DND-41 (cell line): ENCODE measurements around the gene CHN2.

Source experiments
- ATAC-seq: fragments of 200-7000 bp; cut with Tn5 transposase; 3 replicates; pipeline ENCODE4 v1.9.1; 2021; ENCODE audit warnings: low read depth; ENCODE audit not compliant: insufficient read depth
- DNase-seq: peaks from one replicate; pipeline ENCODE4 v3.0.0-alpha.2; 2020
- H2AFZ ChIP-seq: 2 replicates; pipeline ENCODE4 v1.6.0; 2012; ENCODE audit warnings: low read depth, low read length
- H3K27ac ChIP-seq: 2 replicates; pipeline ENCODE4 v1.5.1; 2012; ENCODE audit warnings: low read length, inconsistent platforms
- H3K27me3 ChIP-seq: fragments of 200-600 bp; sonication (generic); 2 replicates; pipeline ENCODE4 v1.6.0; 2012; ENCODE audit warnings: low read length, mild to moderate bottlenecking, inconsistent platforms; ENCODE audit not compliant: insufficient read depth, poor library complexity
- H3K36me3 ChIP-seq: 2 replicates; pipeline ENCODE4 v1.5.1; 2012; ENCODE audit warnings: low read length, inconsistent platforms; ENCODE audit not compliant: insufficient read depth
- H3K4me1 ChIP-seq: 2 replicates; pipeline ENCODE4 v1.5.1; 2012; ENCODE audit warnings: mild to moderate bottlenecking, low read length; ENCODE audit not compliant: insufficient read depth
- H3K4me2 ChIP-seq: 2 replicates; pipeline ENCODE4 v1.6.0; 2012; ENCODE audit warnings: mild to moderate bottlenecking, moderate library complexity, low read length, inconsistent platforms; ENCODE audit not compliant: insufficient read depth
- H3K4me3 ChIP-seq, 2 experiments: fragments of 200-600 bp in 1 of 2; shearing (Covaris generic) in 1 of 2; 2 replicates each; pipeline ENCODE4 v1.5.1; 2012 to 2016; ENCODE audit warnings: inconsistent platforms in 2 of 2, low read length in 2 of 2, mild to moderate bottlenecking in 2 of 2, low read depth in 1 of 2, moderate library complexity in 1 of 2
- H3K79me2 ChIP-seq: 2 replicates; pipeline ENCODE4 v1.6.0; 2012; ENCODE audit warnings: low read length, inconsistent platforms; ENCODE audit not compliant: insufficient read depth
- H3K9ac ChIP-seq: 2 replicates; pipeline ENCODE4 v1.6.0; 2012; ENCODE audit warnings: low read depth, mild to moderate bottlenecking, inconsistent platforms, low read length, moderate library complexity
- H3K9me3 ChIP-seq: 2 replicates; pipeline ENCODE4 v1.5.1; 2012; ENCODE audit warnings: low read length, moderate library complexity, mild to moderate bottlenecking, inconsistent platforms; ENCODE audit not compliant: insufficient read depth, severe bottlenecking
- H4K20me1 ChIP-seq: 2 replicates; pipeline ENCODE4 v1.6.0; 2012; ENCODE audit warnings: low read length; ENCODE audit not compliant: insufficient read depth
- CTCF ChIP-seq: IDR thresholded peaks from 2 replicates; pipeline ENCODE4 v1.5.1; 2012; ENCODE audit warnings: borderline replicate concordance, low read length, moderate library complexity, mild to moderate bottlenecking; ENCODE audit not compliant: poor library complexity, severe bottlenecking; ENCODE audit errors: extremely low read depth
- EZH2 ChIP-seq: IDR thresholded peaks from 3 replicates; pipeline ENCODE4 v1.6.1; 2012; ENCODE audit warnings: borderline replicate concordance, low read depth, mild to moderate bottlenecking, moderate library complexity, low read length, inconsistent platforms; ENCODE audit not compliant: severe bottlenecking

The CHN2 gene

GRCh38 chr7:29192323-29192722 lies 2.3 kb upstream of the CHN2 start:
- Histone ChIP-seq H3K27me3 (no peaks in the 10 kb centered on the region), H3K27ac (no peak overlapping the region), H3K79me2 (no peaks in the 10 kb centered on the region), H3K4me3 (no peak overlapping the region), H3K36me3 (no peaks in the 10 kb centered on the region), H3K4me2 (no peak overlapping the region), H2AFZ (no peak overlapping the region), H4K20me1 (no peaks in the 10 kb centered on the region), H3K9me3 (no peaks in the 10 kb centered on the region), H3K4me1 (peaks cover 25% of the 10 kb centered on the region), H3K9ac (no peak overlapping the region)
- no peak for TF ChIP-seq CTCF
- no peak for TF ChIP-seq EZH2
- DNase-seq (no peak), ATAC-seq (no peak)

- Histone ChIP-seq H3K4me1 (peaks cover 25% of the 10 kb centered on the region), H3K4me3 (no peak overlapping the region), H3K36me3 (no peaks in the 10 kb centered on the region), H3K9me3 (no peaks in the 10 kb centered on the region), H3K4me2 (no peak overlapping the region), H2AFZ (no peak overlapping the region), H3K9ac (no peak overlapping the region), H3K27ac (no peak overlapping the region), H3K79me2 (no peaks in the 10 kb centered on the region), H3K27me3 (no peaks in the 10 kb centered on the region), H4K20me1 (no peaks in the 10 kb centered on the region; the same call in 1 of the 2 replicates)
- TF ChIP-seq CTCF (no peak), EZH2 (no peak)
- ATAC-seq (no peak), DNase-seq (no peak)
These were observed 1.8 kb upstream of the CHN2 start for GRCh38 chr7:29192811-29193210.

GRCh38 chr7:29193316-29194205 lies 1.0 kb upstream of the CHN2 start:
- H2AFZ ChIP-seq = no peak overlapping the region
- no peaks in the 10 kb centered on the region; the same call in 1 of the 2 replicates for H4K20me1 ChIP-seq
- H3K36me3 ChIP-seq = no peaks in the 10 kb centered on the region
- no peak for DNase-seq
- H3K9me3 ChIP-seq = no peaks in the 10 kb centered on the region
- no peaks in the 10 kb centered on the region for H3K79me2 ChIP-seq
- no peak overlapping the region for H3K4me2 ChIP-seq
- H3K27ac ChIP-seq = no peak overlapping the region
- H3K27me3 ChIP-seq = no peaks in the 10 kb centered on the region
- H3K9ac ChIP-seq = no peak overlapping the region
- TF ChIP-seq CTCF = no peak
- TF ChIP-seq EZH2 = no peak
- H3K4me3 ChIP-seq = no peak overlapping the region
- no peak for ATAC-seq
- peaks cover 25% of the 10 kb centered on the region for H3K4me1 ChIP-seq
